GM12874 (cell line): Measurements from ENCODE around the gene MRGPRE.

Experiments used
- CTCF ChIP-seq: IDR thresholded peaks from 2 replicates; pipeline ENCODE4 v1.5.1; 2011; ENCODE audit warnings: low read depth, mild to moderate bottlenecking, control low read depth, low read length, moderate library complexity; ENCODE audit not compliant: insufficient read depth

Gene MRGPRE

GRCh38 chr11:3225159-3225758 lies 7.0 kb downstream of the MRGPRE start:
- TF ChIP-seq CTCF: no peak

DNA sequence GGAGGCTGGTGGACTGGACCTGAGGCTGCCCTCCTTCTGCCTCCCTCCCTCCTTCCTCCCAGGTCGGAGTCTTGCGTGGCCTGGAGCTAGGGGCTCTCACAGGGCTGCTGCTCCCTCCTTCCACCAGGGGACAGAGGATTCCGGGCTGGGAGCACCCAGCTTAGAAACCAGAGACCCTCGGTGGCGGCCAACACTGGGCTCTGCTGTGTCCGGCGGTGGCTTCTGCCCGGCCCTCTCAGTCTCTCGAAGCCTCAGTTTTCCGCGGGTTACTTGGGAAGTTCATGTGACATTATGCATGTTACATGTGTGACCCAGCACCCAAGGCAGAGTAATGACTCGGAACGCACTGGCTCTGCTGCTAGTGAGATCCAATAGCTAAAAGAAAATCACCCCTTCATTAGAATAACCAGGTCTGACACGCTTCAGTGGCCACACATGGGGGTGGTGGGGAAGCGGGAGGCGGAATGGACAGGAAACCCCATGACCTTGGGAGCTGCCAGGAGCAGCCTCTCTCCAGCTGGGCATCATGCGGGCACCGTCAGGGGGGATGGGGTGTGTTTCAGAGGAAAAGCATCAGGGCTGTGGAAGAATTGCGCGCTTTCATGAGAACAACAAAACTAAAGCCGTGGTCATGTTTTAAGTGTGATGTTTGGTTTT lies 7.7 kb downstream of the MRGPRE start:
- TF ChIP-seq CTCF: no peak

DNA sequence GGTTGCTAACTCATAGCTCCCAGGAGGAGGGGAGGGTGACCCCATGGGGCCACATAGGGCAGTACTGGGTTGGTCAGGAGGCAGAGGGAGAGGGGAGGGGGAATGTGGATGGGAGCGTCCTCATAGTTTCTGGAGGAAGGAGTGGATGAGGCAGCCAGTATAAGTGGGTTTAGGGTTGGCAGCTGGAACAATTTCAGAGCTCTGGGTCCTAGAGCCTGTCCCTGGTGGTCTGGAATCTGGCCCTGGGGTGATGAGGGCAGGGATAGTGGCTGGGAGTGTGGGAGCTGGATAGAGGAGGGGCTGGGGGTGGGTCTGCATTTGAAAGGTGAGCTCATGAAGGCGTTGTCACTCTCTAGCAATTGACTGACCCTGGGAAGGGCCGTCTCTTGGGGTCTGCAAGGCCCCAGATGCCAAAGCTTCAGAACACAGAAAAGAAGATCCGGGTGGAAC lies 8.3 kb downstream of the MRGPRE start:
- TF ChIP-seq CTCF: no peak

- no peak for TF ChIP-seq CTCF
Observed at GRCh38 chr11:3222941-3223915, 9.0 kb downstream of the MRGPRE start.

DNA sequence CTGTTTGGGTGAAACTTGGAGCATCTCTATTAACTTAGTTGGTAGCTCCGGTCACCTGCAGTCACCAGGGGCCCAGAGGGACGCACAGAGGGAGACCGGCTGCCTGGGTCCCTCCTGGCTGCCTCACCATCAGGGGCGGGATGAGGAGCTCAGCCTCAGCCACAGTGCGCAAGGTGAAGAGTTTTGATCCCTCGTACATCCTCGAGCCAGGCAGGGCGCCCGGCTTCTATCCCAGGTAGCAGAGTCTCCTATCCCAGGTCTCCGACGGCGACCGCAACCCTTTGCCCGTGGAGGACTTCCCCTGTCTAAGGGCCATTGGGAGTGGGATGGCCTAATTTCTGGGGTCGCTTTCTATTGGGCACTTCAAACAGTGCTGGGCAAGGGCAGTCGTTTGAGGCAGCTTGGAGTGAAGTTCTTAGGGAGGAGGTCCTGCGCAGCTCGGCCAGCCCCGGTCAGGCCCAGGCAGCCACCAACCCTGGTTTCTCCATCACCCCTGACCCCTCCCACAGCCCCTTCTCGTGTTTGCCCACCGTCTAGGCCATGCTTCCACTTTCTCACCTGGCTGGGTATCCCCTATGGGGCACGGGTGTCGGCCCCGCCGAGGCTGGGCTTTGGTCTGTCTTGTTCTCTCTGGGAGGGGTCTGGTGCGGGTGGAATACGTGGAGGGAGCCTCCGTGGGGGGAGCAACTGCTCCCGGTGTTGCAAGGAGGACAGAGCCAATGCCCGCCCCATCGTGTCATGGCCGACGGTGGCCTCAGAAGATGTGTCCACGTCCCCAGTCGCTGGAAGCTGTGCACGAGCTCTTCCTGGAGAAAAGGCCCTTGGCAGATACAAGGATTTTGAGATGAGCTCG lies 10.0 kb downstream of the MRGPRE start:
- no peak for TF ChIP-seq CTCF

- TF ChIP-seq CTCF: no peak
Observed at GRCh38 chr11:3221408-3222002, 10.7 kb downstream of the MRGPRE start.
